GM19395 (cell line): ENCODE data around the gene TCP1.
A peak's percentile ranks its signal among the peaks of the same experiment; 100 is the strongest.
"Not testable (repeated sequence)": the region's sequence is repeated elsewhere in the genome, so short reads cannot be mapped to it uniquely, and the experiment has no call there.

ENCODE experiments used
- ATAC-seq: cut with Tn5 transposase; IDR thresholded peaks from one replicate; pipeline ENCODE4 v1.9.1; 2021; ENCODE audit warnings: mild to moderate bottlenecking, moderate library complexity; ENCODE audit not compliant: unreplicated experiment

The TCP1 gene

DNA sequence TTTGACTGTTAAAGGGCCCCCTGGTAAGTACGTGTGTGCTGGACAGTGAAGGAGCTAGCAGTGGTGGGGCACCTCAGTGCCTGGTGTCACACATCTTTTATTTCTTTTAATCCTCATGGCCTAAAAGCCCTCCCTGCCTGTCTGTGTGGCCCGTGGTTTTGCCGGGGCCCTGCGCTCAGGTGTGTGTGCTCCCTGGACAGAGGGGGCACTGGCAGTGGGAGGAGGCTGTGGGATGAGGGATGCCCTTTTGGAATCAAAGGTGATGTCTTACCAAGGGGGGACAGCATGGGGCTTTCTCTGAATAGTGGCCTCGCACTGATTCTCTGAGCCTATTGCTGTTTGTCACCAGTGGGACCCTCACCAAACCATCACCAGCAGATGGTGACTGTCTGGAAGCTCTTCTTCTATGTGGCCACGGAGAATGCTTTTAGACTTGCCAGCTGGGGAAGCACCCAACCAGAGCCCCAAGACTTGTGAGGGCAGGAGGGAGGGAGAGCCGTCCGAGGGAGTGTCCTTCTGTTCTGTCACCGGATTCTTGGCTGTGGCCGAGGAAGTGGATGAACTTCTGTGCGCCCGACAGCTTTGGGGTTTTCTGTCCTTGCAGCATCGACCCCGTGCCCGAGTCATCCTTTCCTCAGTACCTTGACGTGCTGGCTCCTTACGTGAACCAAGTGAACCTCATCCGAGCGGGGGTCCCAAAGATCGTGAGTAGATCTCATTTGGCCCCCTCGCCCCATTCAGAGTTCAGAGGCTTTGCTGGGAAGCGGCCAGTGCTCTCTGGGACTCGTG is 28.7 kb upstream of the TCP1 start:
- no peak for ATAC-seq

DNA sequence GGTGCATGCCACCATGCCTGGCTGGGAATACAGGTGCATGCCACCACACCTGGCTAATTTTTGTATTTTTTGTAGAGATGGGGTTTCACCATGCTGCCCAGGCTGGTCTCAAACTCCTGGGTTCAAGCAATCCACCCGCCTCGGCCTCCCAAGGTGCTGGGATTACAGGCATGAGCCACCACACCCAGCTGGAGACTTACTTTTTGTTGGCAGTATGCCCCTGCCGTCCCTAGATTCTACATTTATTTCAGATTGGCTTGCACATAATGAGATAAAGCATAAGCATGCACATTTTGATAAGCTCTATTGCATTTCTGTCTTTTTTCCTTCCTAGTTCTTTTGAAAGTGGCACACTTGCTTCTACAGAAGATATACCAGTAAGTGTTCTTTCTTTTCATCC is 27.4 kb upstream of the TCP1 start:
- not testable (repeated sequence) for ATAC-seq

DNA sequence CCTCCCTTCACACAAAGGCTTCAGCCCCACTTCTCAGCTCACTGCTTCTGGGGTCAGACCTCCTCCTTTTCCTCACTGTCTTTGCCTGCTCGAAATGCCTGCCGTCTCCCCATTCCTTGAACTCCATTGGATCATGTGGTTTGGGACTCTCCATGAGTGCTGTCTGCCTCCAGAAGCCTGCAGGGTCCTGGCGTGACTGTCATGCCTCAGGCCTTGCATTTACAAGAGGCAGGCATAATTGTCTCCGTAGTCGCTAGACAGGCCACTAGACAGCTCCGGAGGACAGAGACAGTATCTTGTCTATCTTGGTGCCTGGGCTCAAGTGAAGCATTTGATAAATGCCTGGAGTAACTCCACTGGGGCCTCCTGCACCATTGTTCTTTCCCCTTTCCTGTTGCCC is 26.0 kb upstream of the TCP1 start:
- no peak for ATAC-seq

DNA sequence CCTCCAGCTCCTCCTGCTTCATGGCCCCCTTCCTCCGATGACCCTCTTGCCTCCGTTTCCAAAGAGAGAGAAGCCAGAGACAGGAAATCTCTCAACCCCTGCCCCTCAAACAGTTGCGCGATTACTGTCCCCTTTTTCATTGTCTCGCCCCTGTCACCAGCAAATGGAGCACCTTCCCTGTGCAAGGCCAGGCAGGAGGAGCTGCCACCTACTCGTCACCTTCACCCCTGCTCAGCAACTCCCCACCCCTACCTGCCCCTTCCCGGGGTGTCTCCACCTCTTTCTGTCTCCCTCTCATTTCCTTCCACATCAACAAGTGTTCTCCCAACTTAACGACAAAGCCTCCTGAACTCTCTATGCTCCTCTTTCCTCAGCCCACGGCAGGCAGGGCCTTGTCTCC is 24.4 kb upstream of the TCP1 start:
- no peak for ATAC-seq

DNA sequence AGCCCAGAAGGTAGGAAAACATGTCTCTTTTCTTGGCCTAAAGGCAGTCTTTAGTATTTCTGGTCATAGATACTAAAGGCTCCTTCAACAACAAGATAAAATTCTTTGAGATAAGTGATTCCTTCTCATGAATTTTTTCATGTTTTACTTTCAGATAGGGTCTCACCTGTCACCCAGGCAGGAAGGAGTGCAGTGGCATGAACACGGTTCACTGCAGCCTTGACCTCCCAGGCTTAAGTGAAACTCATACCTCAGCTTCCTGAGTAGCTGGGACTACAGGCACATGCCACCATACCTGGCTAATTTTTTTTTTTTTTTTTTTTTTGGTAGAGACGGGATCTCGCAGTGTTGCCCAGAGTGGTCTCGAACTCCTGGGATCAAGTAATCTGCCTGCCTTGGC is 19.7 kb upstream of the TCP1 start:
- no peak for ATAC-seq

DNA sequence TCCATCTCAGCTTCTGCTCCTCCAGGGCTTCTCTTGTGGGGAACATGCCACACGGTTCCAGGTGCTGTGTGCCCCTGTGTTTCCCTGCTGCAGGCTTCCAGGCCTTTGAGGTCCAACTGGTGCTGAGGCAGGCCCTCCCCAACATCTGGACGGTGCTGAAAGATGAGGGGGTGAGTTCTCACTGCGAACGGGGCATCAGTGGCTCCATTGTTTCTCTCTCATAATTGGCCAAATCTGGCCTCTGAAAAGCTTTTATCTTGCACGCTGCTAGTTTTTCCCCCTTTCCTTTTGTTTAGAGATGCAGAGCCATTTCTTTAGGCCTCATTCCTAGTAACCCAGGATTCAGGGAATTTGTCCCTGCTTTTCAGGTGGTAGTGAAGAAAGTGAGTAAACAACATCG is 19.2 kb upstream of the TCP1 start:
- ATAC-seq = no peak

DNA sequence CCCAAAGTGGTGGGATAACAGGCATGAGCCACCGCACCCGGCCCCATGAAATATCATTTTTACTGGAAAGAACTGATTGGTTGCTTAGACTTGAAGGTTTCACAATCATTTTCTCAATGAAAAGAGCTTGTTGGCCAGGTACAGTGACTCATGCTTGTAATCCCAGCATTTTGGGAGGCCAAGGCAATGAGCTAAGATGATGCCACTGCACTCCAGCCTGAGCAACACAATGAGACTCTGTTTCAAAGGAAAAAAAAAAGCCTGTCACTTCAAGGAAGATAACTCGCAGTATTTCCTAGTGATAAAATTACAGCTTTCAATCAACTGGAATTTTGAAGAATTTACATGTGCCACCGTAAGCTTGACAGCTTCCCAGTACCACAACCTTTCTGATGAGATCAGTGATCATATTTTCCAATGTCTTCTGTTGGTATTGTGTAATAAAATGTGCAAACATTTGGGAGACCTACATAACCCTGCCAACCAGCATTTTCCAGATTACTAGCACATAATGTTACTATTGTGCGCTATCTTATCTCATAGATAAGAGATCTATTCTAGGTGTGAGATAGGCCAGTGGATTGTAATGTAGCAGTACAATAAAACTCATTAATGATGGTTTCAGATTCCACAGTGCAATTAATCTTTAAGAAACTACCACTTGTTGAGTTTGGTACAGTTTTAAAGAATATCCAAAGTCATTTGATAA is 17.9 kb upstream of the TCP1 start:
- ATAC-seq = no peak

DNA sequence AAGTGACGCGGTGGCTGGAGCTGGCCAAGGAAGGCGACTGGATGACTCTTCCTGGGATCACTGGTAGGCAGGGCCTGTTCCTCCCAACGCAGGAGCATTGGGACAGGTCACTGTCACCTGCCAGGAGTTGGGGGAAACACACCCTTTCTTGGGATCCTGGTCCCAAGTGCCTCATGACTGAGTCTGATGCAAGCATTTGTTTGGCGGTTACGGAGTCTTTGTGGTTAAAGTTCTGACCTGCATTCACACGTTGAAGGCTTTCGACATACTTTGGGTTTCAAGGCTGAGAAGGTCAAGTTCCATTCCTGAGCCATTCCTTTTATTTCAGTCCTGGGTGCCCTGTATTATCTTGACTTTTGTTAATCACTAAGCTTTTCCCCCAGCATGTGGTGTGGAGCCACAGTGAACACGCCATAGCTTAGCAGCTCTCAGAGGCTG is 16.6 kb upstream of the TCP1 start:
- no peak for ATAC-seq

DNA sequence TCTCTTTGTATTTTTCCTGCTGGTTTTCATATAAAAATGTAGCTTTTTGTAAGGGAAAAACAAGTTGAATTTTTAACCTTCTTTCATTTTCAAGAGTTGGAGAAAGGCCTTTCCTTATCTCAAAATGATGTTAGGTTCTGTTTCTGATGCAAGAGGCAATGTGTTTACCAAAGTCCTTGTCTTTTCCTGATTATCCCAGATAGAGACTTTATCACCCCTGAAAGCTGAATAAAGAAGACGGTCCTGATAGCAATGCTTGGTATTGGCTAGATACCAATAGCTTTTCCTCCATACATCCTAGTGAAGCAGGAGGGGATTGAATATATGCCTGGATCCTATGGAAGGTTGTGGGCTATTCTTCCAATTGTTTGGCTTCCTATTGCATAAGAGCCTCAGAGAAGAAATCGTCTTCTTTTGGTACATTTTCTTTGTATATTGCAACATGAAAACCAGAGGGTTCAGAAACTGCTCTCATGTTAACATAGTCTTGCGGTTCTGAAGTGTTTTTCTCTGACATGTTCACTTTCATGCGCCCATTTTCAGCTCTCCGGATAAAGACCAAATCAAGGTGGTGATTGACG is 16.1 kb upstream of the TCP1 start:
- no peak for ATAC-seq

DNA sequence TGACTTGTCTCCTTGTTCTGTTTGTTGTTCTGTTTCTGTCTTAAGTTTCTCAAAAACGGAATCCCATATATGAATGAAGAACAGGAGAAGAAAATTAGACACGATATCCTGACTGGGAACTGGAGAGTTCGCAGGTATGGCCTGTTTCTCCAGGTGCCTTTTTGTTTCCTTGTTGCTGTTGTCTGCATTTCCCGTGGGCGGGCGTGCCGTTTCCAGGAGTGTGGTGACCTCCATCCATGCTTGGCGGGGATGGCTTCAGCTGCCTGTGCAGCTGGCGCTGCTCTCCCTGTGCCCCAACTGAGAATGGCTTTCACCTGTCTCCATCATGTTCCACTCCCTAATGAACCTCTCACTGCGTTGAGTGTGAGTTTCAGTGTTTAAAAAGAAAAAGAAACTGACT is 15.1 kb upstream of the TCP1 start:
- ATAC-seq = no peak

DNA sequence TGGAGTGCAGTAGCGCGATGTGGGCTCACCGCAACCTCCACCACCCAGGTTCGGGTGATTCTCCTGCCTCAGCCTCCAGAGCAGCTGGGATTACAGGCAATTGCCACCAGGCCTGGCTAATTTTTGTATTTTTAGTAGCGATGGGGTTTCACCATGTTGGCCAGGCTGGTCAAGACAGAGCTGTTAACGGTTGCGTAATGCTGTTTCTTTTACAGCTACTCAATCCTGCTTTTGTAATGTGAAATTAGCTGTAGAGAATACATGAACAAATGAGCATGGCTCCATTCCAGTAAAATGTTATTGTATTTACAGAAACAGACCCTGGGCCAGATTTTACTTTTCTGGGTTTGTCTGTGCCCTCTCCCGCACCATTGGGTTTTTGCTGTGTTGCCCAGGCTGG is 12.5 kb upstream of the TCP1 start:
- ATAC-seq = no peak

DNA sequence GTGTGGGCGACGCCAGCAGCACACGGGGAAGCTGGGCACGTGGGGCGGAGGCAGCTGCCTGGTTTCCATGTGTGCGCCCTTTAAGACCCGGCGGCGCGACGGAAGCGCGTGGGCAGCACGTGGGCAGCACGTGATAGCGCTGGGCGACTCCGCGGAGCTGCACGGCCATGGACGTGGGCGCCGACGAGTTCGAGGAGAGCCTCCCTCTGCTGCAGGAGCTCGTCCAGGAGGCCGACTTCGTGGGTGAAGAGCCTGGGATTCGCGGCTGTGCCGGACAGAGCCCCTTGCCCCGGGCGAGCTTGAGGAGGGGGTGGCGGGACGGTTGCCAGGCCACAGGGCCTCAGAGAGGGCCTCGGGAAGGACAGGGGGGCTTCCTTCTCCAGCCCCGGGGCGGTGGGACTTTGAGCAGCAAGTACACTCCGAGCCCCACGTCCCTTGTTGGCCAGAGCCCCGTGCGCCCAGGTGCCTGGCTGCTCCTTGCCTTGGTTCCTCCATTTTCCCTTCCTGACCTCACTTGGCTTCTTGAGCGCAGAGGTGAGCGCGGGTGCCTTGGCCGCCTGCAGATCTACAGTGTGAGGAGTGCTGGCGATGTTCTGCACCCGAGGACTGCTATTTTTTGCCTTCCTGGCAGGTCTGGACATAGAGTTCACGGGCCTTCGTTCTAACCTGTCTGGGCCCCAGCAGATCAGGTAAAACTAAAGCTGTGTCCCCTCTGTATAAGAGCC is 10.9 kb upstream of the TCP1 start, which contains the start of gene PNLDC1:
Gene PNLDC1 (plus strand): TSS at position 136 of the 725 bp plus-strand sequence. CDS start 32 bp downstream, at position 168.
- no peak for ATAC-seq

DNA sequence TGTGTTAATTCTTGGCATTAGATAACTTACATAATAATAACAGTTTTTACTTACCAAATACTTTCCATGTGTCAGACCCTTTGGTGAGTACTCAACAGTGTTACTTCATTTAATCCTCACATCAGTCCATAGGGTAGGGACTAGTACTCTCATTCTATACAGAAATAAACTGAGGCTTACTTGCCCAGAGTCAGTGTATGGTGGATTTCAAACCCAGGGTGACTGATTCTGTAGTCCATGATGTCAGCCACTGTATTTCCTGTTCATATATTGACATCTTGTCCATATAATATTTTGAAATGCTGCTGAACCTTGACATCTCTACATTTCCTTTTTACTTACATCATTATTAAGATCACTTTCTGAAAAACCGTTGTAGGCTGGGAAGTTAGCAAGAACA is 8.2 kb upstream of the TCP1 start:
- ATAC-seq = no peak

DNA sequence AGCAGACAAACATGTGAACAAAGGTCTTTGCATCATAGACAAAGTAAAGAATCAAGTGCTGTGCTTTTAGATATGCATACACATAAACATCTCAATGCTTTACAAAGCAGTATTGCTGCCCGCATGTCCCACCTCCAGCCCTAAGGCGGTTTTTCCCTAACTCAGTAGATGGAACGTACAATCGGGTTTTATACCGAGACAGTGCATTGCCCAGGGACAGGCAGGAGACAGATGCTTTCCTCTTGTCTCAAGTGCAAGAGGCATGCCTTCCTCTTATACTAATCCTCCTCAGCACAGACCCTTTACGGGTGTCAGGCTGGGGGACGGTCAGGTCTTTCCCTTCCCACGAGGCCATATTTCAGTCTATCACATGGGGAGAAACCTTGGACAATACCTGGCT is 5.6 kb upstream of the TCP1 start:
- ATAC-seq = not testable (repeated sequence)

DNA sequence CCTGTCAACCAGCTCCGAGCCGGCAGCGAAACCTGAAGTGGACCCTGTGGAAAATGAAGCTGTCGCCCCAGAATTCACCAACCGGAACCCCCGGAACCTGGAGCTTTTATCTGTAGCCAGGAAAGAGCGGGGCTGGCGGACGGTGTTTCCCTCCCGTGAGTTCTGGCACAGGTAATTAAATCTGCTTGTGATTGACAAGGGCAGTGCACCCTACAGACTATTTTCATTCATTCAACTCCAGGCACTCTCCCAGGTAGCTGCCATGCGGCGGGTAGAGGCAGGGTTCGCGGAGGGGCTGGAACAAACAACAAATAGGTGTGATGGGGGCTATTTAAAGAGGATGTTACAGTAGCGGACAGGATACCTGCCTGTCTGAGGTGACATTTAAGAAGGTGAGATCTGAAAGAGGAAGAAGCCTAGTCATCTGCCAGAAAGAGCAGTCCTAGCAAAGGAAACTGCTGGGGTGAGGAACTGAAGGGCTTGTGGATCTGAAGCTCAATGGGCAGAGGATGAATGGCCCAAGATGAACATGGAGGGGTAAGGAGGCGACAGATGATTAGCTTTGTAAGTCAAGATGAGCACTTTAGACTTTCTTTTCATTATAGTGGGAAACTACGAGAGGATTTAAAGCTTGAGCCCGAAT is 1.7 kb upstream of the TCP1 start:
- ATAC-seq = no peak

DNA sequence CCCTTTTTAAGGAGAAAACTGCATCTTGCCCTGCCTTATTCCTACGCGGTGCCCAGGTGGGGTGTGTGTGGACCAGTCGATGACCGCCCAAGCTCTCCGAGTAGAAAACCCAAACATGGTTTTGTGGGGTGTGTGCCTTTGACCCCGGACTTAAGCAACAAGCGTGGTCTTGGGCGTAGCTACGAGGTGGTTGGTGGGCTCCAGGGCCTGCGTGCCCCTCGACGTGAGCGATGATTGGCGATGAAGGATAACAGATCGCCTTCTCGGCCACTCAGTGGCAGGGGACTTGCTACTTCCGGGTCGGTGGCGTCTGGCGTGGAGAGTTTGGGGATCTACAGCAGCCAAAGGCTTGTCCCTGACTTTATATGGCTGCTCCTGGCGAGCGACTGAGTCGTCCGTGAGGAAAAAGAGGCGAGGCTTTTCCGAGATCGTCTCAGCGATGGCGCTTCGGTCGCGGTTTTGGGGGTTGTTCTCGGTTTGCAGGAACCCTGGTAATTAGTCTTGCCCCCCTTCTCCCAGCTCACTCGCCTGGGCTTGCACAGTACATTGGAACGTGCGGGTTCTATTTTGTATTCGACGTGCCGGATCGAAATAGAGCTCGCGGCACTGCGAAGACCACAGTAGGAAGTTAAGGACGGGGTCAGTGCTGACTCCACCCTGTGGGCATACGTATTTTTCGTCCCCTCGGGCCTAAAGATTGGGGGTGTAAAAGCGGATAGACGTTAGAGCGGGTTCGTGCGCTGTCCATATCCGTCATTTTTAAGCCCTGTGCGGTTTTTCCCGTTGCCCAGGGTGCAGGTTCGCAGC is 950 bp upstream of the TCP1 start, which contains the start of gene MRPL18:
Gene MRPL18 (plus strand): TSS at position 319 of the 807 bp plus-strand sequence. CDS start 121 bp downstream, at position 440.
- ATAC-seq = peak; percentile 87

DNA sequence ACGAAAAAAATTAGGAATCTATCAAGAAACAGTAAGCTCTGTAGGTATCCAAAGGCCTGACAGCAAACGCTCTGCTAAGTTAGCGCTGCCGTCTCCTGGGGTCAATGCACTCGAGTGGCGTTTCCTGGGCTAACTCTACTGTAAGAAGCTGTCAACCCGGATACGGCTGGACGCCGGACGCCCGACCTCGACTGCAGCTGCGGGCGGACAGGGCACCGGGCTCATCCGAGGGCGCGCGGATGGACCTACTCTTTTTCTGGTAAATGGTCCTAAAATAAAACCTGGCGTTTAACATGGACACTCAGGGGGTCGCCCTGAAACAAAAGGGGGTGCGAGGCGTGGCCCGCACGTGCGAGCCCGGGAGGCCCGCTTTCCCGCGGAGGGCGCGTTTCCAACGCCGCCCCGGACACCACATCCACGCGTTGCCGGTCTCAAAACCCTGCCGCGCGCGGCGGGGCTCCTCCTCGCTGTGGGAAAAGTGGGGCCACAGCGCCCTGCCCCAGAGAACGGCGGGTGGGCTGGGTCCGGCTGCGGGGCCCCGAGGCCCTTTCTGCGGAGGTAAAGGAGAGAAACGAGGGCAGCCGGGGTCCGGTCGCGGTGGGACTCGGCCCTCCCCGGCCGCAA is 537 bp downstream of the TCP1 start:
- ATAC-seq = peak; percentile 8

DNA sequence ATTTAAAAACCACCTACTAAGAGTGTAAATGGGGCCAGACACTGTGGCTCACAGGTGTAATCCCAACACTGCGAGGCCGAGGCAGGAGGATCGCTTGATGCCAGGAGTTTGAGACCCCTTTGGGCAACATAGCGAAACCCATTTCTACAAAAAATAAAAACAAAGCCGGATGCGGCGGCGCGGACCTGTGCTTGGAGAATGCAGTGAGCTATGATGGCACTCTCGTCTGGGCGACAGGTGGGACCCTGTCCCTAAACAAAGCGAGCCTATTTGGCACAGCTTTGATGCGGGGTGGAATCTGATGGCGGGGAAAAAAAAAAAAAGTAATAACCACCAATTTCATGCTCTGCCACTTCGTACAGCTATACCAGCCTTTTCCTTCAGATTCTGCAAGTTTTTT is 1.1 kb downstream of the TCP1 start:
- no peak for ATAC-seq

DNA sequence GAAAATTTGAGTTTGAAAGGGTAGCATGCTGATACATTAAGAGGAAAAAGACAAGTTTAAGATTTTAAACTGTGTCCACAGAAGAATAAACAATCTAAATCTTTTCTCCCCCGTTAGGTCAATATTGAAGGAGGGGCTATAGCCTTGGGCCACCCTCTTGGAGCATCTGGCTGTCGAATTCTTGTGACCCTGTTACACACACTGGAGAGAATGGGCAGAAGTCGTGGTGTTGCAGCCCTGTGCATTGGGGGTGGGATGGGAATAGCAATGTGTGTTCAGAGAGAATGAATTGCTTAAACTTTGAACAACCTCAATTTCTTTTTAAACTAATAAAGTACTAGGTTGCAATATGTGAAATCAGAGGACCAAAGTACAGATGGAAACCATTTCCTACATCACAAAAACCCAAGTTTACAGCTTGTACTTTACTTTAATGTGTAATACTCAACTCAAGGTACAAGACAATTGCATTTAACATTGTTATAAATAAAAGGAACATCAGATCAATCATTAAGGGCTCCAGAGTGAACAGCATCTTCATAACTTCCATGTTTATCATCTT is 10.8 kb downstream of the TCP1 start:
- no peak for ATAC-seq
